GM15510 (cell line): ENCODE results near the gene PRUNE2.

Source experiments
- POLR2A ChIP-seq: IDR thresholded peaks from 3 replicates; pipeline ENCODE4 v1.6.1; 2011; ENCODE audit warnings: borderline replicate concordance; ENCODE audit not compliant: insufficient read length; ENCODE audit errors: extremely low read depth

The PRUNE2 gene

DNA sequence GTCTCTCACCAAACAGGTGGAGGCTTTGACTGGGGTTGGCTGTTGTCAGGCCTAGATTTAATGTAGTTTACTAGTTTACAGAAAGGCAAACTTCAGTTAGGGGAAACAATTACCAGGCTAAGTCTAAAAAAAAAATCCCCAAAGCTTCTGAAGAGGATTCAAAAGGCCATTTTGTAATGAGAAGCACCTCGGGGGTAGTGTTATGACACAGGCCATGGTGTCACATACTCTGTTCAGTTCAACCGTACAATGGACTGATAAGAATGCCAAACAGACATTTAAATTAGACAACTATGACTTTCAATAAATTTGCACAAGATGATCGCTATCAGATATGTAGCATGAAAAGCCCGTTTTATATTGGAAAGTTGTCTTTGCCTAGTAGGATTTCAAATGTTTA is 261.7 kb downstream of the PRUNE2 start:
- TF ChIP-seq POLR2A = no peak

DNA sequence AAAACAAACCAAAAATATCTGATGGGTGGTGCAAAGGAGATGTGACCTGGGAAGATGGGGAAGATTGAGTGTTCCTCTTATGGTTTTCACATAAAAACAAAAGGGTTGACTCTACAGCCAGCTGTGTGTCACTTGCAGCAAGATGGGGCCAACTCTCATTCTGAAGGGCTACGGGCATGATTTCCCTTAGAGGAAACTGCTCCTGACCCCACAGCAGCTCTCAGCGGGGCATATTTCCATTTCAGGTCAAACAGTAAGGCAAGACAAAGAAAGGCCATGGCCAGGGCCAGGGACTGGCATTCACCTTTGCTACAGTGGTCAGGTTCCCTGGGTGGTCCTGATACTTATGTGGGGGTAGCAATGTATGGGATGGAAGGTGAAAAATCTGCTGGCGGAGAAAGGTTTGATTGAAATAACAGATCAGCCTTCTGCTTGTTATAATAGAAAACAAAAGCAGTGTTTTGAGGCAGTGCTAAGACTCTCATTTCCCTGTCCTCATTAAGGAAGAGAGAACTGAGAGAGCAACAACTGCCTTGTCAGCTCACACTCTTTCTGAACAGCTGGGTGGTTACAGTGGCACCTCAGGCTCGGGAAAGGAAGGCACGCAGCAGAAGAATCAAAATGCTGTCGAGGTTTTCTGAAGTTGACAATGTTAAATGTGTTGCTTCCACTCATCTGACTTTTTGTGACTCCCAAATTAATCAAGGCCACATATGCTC is 262.4 kb downstream of the PRUNE2 start:
- TF ChIP-seq POLR2A = no peak

DNA sequence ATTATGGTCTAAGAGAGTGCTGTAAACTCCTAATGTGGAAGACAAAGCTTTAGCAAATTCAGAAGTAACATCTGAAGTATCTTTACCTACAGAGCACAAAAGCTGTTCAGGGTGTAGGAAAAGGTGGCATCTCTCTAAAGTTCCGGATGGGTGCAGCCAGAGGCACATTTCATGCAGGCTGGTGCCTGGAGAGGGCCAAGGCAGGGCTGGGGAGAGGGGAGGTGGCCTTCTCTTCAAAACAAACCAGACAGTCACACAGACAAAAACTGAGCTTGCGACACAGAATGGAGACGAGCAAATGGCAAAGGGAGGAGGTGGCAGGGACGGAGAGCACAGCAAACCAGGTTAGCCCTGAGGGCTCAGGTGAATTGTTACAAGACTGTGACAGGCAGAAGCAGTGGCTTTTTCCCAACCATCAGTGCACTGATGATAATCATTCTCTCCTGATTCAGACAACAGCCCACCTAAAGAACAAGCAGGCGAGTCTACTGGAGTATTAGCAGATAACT is 263.2 kb downstream of the PRUNE2 start:
- TF ChIP-seq POLR2A = no peak

DNA sequence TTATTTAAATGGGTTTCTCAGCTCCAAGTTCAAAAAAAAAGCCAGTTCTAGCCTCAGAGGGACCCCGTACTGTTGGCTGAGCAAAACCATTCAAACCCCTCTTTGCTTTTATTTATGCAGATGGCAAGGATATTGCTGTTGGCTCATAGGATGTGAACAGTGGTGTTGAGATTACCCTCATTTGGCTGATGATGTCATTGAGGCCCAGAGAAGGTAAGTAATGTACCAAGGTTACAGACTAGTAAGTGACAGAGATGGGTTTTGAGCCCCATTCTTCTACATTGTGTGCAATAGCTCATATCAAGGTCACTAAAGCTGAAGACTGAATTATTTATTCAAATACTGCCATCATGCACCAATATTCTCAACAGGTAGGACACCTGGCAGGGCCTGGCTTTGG is 263.8 kb downstream of the PRUNE2 start:
- no peak for TF ChIP-seq POLR2A

DNA sequence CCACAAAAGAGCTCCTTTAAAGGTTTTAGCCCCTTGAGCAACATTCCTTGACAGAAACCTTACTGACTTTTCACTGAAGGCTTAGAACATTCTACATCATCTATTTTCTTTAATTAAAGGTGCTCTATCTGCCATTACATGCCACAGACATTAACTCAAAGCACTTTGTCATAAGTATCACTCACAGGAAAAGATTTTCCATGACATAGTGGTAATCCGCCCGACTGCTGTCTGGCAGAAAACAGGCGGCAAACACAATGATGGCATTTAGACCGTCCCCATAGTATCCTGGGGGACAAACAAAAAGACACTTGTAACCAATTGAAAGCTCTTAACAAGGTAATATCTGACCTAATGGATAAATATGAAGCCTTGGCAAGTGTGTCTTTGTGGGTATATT is 267.9 kb downstream of the PRUNE2 start:
- no peak for TF ChIP-seq POLR2A

GRCh38 chr9:76637416-76637815 is 268.5 kb downstream of the PRUNE2 start:
- TF ChIP-seq POLR2A = no peak

DNA sequence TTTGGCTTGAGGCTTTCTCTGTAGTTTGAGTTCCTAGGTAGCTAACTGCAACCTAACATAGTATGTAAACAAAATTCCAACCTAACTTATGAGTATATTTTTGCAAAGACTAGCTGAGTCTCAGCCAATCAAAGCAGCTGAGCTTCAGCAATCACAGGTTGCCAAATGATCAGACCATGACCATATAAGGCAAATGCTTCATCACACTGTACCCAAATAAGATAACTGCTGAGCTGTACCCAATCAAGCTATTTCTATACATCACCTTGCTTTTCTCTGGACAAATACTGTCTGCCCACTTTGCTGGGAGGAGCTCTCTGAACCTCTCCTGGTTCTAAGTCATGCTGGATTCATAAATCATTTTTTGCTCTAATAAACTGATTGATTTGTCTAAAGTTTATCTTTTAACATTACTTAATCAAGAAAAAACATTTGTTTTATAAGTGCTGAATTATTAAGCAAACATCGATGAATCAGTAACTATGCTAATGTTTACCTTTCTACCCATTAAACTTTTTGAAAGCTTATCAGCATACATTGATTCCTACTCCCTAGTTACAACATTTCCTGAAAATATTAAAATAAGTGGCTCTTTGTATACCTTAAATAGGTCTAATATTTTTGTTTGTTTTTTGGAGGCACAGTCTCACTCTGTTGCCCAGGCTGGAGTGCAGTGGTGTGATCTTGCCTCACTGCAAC is 271.4 kb downstream of the PRUNE2 start:
- TF ChIP-seq POLR2A = no peak

- no peak for TF ChIP-seq POLR2A
Observed at GRCh38 chr9:76630916-76631315, 275.0 kb downstream of the PRUNE2 start.

DNA sequence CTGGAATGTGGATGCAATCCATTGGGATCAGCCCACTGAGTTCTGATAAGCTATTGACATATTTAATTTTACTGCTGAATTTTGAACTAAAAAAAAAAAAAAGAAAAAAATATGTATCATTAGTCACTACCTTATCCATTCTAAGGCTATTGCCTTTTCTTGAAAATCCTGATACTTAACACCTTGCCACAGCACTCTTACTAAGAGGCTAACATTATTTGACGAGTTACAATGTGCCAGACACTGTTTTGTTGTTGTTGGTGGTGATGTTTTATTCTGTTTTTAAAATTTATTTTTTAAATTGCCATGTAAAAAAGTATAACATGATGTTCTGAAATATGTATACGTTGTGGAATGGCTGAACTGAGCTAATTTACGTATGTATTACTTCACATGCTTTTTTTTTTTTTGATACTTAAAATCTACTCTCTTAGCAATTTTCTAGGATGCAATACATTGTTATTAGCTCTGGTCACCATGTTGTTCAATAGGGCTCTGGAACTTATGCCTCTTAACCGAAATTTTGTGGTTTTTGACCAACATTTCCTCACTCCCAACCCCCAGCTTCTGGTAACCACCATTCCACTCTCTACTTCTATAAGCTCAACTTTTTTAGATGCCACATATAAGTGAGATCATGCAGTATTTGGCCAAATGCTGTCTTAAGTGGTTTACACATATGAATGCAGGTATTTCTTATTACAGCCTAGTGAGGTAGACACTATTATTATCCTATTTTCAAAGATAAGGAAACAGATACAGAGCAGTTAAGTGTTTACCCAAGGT is 276.5 kb downstream of the PRUNE2 start:
- no peak for TF ChIP-seq POLR2A

DNA sequence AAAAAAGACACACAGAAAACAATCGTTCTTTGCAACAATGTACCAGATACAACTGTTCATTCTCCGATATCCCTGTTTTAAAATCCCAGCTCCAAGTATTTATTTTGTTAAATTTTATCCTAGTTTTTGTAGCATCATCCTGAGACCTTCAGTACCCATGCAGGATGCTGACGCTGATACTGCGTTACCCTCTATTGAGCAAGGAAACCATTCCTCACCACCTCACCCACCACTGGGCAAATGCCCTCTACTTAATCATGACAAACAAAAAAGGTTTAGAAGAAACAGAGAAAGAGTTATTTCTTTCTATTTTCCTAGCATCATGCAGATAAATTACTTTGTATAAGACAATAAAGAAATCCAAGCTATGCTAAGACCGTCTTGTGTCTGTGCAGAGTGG is 277.8 kb downstream of the PRUNE2 start:
- TF ChIP-seq POLR2A = no peak

DNA sequence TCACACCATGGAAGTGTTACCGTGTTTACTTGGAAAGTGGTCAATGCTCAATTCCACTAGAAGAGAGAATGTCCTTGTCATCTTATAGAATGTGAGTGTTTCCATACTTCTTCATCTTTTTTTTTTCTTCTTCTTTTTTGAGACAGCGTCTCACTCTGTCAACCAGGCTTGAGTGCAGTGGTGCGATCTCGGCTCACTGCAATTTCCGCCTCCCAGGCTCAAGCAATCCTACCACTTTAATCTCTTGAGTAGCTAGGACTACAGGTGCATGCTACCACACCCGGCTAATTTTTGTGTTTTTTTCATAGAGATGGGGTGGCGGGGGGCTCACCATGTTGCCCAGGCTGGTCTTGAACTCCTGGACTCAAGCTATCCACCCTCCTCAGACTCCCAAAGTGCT is 278.9 kb downstream of the PRUNE2 start:
- no peak for TF ChIP-seq POLR2A

- TF ChIP-seq POLR2A = no peak
Observed at GRCh38 chr9:76626141-76626540, 279.8 kb downstream of the PRUNE2 start.

GRCh38 chr9:76624391-76625048 is 281.4 kb downstream of the PRUNE2 start:
- no peak for TF ChIP-seq POLR2A

DNA sequence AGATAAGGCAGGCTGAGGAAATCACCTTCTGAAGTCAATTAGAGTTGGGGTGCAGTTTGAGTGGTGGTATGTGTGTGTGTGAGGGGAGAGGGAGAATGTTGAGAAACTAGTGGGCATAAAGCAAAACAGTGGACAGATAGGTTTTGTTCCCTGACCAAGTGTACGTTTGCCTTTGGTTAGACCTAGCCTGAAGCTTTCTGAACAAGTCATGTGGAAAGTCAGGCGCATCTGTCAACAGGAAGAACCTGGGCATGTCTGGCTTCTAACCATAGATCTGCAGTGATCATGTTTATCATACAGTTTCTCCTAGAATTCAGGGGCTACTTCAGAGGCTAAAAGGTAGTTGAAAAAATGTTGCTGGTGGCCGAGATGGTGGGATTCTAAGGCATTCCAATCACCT is 284.9 kb downstream of the PRUNE2 start:
- no peak for TF ChIP-seq POLR2A

GRCh38 chr9:76620581-76620980 is 285.3 kb downstream of the PRUNE2 start:
- TF ChIP-seq POLR2A = no peak
